Vagina (tissue), 2 donors: Measurements from ENCODE around the gene MARCHF11.

ENCODE experiments used
- POLR2A ChIP-seq, 2 donors: fragments of 450-650 bp; IDR thresholded peaks; one replicate each; pipeline ENCODE4 v1.6.1; 2017; ENCODE audit warnings: antibody characterized with exemption in 2 of 2, mild to moderate bottlenecking in 2 of 2, moderate library complexity in 2 of 2
- POLR2AphosphoS5 ChIP-seq, 2 donors: sonication (generic); formaldehyde crosslinking; IDR thresholded peaks; one replicate each; pipeline ENCODE4 v1.9.0; 2017; ENCODE audit warnings: antibody characterized with exemption in 2 of 2, mild to moderate bottlenecking in 2 of 2, low read depth in 1 of 2; ENCODE audit not compliant: insufficient read depth in 1 of 2
- TF ChIP-seq, protein P1 (sequence below), 3 experiments: fragments of 450-650 bp in 2 of 3; fragments of 200-600 bp in 1 of 3; sonication (generic) in 1 of 3; IDR thresholded peaks; one replicate each; pipeline ENCODE4 v1.5.1; 2017 to 2019; ENCODE audit warnings: antibody characterized with exemption in 3 of 3, mild to moderate bottlenecking in 2 of 3, moderate library complexity in 2 of 3

- TF ChIP-seq POLR2A (IDR thresholded peaks at IDR 0.05): no peak
- TF ChIP-seq, protein P1, sequence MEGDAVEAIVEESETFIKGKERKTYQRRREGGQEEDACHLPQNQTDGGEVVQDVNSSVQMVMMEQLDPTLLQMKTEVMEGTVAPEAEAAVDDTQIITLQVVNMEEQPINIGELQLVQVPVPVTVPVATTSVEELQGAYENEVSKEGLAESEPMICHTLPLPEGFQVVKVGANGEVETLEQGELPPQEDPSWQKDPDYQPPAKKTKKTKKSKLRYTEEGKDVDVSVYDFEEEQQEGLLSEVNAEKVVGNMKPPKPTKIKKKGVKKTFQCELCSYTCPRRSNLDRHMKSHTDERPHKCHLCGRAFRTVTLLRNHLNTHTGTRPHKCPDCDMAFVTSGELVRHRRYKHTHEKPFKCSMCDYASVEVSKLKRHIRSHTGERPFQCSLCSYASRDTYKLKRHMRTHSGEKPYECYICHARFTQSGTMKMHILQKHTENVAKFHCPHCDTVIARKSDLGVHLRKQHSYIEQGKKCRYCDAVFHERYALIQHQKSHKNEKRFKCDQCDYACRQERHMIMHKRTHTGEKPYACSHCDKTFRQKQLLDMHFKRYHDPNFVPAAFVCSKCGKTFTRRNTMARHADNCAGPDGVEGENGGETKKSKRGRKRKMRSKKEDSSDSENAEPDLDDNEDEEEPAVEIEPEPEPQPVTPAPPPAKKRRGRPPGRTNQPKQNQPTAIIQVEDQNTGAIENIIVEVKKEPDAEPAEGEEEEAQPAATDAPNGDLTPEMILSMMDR (IDR thresholded peaks at IDR 0.05): no peak
- no peak for TF ChIP-seq POLR2AphosphoS5 (IDR thresholded peaks at IDR 0.05; ENCODE audit: insufficient read depth in 1 of 2, low read depth in 1 of 2)
Observed at GRCh38 chr5:16057277-16057676, 122.3 kb downstream of the MARCHF11 start.
